Sigmoid colon (tissue), 4 donors: Measurements from ENCODE around the gene EXOC6B.

Experiments used
- EP300 ChIP-seq, 4 donors: sonication (generic); formaldehyde crosslinking; IDR thresholded peaks; one replicate each; pipeline ENCODE4 v1.6.1; 2017; ENCODE audit warnings: antibody characterized with exemption in 4 of 4
- POLR2AphosphoS5 ChIP-seq, 4 donors: sonication (generic); formaldehyde crosslinking; IDR thresholded peaks; one replicate each; pipeline ENCODE4 v1.6.1; 2017; ENCODE audit warnings: antibody characterized with exemption in 4 of 4
- TF ChIP-seq, protein P1 (sequence below), 4 experiments: fragments of 450-650 bp in 3 of 4; fragments of 200-600 bp in 1 of 4; IDR thresholded peaks; one replicate each; pipeline ENCODE4 v1.5.1; 2016 to 2019; ENCODE audit warnings: antibody characterized with exemption in 4 of 4, mild to moderate bottlenecking in 3 of 4, moderate library complexity in 2 of 4

DNA sequence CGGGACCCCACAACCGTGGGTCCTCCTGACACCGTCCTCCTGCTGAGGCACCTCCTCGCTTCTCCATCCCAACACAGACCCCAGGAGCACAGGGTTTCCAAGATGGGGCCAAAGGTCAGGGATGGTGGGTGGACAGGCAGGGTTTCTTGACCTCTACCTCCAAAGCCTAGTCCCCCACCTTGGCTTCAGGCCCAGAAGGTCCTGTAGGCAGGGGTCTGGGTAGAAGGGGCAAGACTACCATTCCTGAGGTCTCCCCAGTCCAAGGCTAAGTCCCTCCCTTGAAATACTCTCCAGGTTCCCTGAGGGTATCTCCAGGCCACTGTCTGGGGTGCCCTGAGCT is 685.2 kb downstream of the EXOC6B start:
- TF ChIP-seq POLR2AphosphoS5 (IDR thresholded peaks at IDR 0.05) = no peak
- TF ChIP-seq, protein P1, sequence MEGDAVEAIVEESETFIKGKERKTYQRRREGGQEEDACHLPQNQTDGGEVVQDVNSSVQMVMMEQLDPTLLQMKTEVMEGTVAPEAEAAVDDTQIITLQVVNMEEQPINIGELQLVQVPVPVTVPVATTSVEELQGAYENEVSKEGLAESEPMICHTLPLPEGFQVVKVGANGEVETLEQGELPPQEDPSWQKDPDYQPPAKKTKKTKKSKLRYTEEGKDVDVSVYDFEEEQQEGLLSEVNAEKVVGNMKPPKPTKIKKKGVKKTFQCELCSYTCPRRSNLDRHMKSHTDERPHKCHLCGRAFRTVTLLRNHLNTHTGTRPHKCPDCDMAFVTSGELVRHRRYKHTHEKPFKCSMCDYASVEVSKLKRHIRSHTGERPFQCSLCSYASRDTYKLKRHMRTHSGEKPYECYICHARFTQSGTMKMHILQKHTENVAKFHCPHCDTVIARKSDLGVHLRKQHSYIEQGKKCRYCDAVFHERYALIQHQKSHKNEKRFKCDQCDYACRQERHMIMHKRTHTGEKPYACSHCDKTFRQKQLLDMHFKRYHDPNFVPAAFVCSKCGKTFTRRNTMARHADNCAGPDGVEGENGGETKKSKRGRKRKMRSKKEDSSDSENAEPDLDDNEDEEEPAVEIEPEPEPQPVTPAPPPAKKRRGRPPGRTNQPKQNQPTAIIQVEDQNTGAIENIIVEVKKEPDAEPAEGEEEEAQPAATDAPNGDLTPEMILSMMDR (IDR thresholded peaks at IDR 0.05) = no peak
- TF ChIP-seq EP300 (IDR thresholded peaks at IDR 0.05) = no peak
